Stimulated activated CD4-positive, alpha-beta T cell treated with anti-CD3 and anti-CD28 coated beads, Interleukin-1b, Interleukin-23, amount 100 ng/mL, for 1 hour (primary cell): Measurements from ENCODE around the gene NUP98.

Experiments
- DNase-seq, 2 donors: peaks; one replicate each; pipeline ENCODE4 v3.0.0-alpha.2; 2020; ENCODE audit warnings: low read depth in 2 of 2

The NUP98 gene

DNA sequence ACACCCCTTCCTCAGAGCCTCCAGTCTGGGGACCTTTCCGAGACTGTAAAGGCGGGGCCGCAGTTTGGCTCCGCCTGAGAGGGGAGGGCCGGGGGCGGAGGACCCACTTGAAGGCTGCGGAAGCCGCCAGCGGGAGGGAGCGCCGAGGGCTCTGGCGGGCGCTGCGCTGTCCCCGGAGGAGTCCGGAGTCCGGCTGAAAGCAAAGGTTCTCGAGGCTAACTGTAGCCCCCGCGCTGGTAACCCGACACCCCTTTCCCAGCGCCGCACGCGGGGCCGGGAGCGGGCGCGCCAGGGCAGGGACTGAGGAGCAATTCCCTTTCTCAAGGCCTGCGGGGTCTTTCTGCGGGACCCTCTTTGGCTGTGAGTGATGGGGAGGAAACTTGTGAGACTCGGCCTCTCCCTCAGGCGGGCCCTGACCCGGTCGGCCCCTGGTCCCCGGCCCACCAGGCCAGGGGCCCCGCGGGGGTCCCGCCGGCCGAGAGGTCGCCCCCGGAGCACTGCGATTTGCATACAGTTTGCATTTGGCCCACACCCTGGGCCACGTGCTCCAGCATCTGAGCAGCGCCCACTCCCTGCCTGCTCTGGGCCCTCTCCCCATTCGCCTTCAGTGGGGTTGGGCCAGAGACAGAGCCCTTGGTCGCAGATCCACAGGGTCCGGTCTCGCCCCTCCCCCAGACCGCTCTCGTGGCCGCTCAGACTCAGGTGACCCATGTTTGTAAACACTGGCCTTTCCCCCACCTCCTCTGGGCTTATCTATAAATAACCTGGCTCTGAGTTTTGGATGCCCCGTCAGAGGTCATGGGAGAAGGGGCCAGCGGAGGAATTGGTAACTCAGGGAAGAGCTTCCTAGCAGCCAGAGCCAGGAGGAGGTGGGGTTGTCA lies 155.0 kb downstream of the NUP98 start:
- peak; percentile 38 to 47 for DNase-seq

- DNase-seq = no peak
Measured at GRCh38 chr11:3641701-3642070, 155.7 kb downstream of the NUP98 start, which contains the start of gene ART5. Gene ART5 (minus strand): TSS chr11:3641992. CDS start chr11:3641862, 130 bp downstream.

DNA sequence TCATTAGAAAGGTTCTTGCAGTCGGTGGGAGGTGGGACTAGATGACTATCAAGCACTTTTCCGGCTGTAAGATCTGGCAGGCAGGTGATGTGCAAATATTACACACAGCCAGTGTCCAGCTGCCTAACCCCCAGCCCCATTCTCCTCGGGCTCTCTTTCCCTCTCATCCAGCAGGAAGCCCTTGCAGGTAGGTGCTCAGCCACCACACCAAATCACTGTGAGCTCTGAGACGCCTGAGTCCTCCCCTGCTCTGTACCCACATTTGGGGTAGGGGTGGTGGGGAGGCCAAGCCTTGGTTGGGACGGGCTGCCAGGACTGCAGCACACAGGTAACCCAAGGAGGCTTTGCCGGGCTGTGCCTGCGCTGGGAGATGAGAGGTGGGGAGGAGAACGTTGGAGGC lies 156.2 kb downstream of the NUP98 start:
- no peak for DNase-seq

- DNase-seq = no peak
Measured at GRCh38 chr11:3639841-3640240, 157.5 kb downstream of the NUP98 start.

- DNase-seq = no peak
Measured at GRCh38 chr11:3638513-3638912, 158.8 kb downstream of the NUP98 start.

DNA sequence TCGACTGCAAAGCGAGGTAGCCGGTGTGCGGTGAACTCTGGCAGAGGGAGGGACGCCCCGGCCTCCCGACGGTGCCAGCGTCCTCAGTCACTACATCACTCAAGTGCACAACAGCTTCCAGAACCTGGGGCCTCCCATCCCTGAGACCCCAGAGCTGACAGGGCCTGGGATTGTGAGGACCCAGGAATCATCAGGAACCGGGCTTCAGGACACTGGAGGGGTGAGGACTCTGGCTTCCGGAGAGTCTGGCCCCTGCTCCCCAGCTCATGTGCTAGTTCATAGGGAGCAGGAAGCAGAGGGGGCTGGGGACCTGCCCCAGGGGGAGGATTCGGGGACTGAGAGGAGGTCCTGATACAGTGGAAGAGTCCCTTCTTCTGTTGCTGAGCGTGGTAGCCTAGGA lies 160.2 kb downstream of the NUP98 start:
- no peak for DNase-seq

DNA sequence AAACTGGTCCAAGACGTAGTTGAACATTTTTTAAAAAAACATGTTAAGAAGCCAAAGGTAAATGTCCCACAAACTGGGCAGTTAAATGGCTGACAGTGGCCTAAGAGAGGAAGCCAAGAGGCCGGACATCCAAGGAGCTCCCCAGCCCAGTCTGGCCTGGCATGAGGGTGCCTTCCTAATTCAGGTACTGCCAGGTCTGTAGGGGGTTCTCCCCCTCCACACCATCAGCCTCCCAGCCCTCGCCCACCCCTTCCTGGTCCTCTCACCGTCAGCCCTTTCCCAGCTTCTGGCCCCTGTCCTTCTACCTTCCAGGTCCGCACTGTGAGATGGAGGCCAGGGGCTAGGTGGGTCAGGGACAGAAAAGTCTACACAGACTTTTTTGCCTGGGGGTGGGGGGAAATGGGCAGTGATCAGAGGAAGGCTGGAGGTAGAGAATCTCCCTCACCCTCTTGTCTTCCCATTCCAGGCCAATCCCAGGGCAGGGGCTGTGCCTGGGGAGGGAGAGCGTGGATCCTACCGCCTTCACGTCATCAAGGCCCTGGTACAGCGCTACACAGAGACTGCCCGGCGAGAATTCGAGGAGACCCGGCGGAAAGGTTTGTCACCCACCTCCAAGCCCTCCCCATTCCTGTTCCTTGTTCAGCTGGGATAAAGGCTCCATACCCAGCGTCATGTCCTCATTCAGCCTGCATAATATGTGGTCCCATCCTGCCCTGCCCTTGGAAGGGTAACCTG lies 161.5 kb downstream of the NUP98 start:
- no peak for DNase-seq

- DNase-seq = no peak
Measured at GRCh38 chr11:3632070-3632660, 165.2 kb downstream of the NUP98 start.

- no peak for DNase-seq
Measured at GRCh38 chr11:3631331-3631730, 166.0 kb downstream of the NUP98 start.

- no peak for DNase-seq
Measured at GRCh38 chr11:3627291-3627690, 170.1 kb downstream of the NUP98 start.

- no peak for DNase-seq
Measured at GRCh38 chr11:3626250-3626960, 170.9 kb downstream of the NUP98 start.
